Measurements from ENCODE around the gene TNFAIP3.

- no peak for TF ChIP-seq CTCF (IDR thresholded peaks at IDR 0.05; ENCODE audit: insufficient read depth, low read depth, low read length)
- TF ChIP-seq EZH2 (IDR thresholded peaks at IDR 0.05; ENCODE audit: insufficient read depth, low read length): no peak
Observed at GRCh38 chr6:137824556-137824879, 42.5 kb upstream of the TNFAIP3 start.

Data from astrocyte (in vitro differentiated cells and primary cell).